NCI-H146 (cell line): ENCODE data around the gene CSAD.
"Not testable (repeated sequence)": the region's sequence is repeated elsewhere in the genome, so short reads cannot be mapped to it uniquely, and the experiment has no call there.

Experiments used
- DNase-seq: peaks from one replicate; lab custom pipeline; 2025; lab: John Stamatoyannopoulos, UW

Gene CSAD

DNA sequence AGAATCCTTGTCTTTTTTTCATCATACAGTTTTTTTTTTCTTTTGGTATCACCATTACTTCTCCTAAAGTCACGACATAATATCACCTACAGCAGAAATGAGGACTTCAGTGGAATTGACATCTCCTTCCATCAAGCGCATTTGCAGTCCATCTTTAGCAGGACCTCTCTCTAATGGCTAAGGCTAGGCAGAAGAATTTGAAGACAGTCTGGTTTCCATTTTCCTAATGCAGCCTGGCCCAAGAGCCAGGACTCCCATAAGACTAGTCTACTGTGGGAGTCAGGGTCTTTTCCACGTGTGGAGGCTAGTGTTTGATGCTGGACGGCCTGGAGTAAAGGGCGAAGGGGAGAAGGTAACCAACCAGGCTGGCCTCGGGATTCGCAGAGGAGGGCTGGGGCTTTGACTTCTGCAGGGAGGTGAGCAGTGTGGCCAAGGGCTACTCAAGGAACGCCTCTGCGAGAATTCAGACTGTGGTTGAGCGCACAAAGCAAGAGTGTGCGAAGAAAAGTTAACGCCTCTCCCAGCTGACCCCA, 972 bp downstream of the CSAD start:
- DNase-seq: peak; percentile 65

DNA sequence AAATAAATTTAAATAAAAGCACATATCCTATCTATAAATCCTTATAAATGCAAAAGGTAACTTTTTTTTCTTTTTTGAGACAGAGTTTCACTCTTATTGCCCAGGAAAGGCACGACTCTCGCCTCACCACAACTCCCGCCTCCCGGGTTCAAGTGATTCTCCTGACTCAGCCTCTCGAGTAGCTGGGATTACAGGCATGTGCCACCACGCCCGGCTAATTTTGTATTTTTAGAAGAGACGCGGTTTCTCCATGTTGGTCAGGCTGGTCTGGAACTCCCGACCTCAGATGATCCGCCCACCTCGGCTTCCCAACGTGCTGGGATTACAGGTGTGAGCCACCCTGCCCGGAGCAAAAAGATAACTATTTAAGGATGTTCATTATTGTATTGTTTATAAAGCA, 1.9 kb downstream of the CSAD start:
- DNase-seq: not testable (repeated sequence)

DNA sequence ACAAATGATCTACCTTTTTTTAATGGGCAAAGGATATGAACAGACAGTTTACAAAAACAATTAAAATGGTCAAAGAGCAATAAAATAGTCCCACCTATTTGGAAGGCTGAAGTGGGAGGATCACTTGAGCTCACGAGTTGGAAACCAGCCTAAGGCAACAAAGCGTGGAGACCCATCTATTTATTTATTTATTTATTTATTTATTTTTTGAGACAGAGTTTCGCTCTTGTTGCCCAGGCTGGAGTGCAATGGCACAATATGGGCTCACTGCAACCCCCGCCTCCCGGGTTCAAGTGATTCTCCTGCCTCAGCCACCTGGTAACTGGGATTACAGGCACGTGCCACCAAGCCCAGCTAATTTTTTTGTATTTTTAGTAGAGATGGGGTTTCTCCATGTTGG, 3.3 kb downstream of the CSAD start:
- not testable (repeated sequence) for DNase-seq

DNA sequence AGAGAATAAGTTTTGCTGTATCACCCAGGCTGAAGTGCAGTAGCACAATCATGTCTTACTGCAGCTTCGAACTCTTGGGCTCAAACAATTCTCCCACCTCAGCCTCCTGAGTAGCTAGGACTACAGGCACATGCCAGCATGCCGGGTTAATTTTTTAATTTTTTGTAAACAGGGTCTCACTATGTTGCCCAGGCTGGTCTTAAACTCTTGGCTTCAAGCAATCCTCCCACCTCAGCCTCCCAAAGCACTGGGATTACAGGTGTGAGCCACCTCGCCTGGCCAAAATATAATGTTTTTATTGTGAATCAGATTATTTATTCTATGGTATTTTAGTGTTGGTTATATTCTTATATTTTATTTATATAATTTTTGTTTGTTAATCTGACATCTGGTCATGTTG, 4.0 kb downstream of the CSAD start:
- DNase-seq: no peak

DNA sequence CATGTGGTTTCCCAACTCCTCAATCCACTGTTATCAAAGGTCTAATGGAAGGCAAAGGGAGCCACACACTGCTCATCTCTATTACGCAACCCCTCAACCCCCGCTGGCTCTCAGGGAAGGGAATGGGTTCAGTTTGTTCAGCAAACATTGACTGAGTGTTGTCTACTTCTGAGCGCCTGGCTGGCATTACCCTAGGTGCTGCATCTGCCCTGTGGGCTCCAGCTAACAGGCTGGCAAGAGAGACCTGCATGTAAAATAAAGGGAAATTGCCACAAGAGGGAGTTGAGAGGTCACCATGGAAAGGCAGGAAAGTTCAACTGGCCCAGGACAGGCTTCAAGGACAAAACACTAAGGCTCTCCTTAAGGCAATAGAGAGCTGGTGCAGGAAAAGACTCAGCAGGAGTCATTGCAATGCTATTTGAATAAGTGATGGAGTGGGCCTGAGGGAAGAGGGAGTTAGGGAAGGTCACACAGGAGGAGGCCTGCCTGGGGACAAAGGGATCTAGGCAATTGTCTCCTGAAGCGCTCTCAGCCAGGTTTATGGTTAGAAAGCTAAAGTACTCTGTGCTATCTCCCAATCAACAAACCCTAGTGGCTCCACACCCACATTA, 5.7 kb downstream of the CSAD start:
- peak; percentile 96 for DNase-seq

DNA sequence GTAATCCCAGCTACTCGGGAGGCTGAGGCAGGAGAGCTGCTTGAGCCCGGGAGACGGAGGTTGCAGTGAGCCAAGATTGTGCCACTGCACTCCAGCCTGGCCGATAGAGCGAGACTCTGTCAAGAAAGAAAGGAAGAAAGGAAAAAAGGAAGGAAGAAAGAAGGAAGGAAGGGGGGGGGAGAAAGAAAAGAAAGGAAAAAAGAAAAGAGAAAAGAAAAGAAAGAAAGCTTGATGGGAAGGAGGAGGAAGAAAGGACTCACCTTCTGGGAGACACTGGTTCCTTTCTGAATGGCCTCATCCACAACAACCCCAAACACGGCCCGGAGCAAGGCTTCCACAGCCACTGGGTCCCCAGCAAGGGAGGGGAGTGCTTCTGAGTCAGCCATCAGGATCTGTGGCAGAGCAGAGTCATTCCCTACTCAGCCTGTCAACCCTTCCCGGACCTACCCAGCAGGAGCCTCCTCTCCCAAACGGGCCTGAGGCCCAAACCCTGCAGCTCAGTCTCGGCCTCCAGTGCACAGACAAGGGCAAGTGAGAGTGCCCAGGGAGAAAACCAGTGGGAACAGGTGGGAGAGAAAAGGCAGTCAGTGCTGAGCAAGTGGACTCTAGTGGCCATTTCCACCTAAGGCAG, 7.5 kb downstream of the CSAD start:
- no peak for DNase-seq

DNA sequence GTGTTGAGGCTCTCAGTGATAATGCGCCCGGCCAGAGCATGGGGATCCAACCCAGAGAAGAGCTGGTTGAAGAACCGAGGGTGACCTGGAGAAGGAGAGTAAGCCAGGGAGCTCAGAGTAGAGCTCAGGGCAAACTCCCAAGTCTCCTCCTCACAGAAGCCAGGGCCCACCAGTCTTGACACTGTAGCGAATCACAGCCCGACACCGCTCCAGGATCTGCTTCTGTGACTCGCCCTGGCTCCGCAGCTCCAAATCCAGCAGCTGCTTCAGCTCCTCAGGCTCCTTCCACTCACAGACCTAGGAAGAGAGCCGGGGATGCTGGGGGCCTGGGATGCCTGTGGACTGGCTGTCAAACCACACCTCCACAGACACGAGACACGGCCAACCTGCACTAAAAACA, 8.4 kb downstream of the CSAD start:
- no peak for DNase-seq

DNA sequence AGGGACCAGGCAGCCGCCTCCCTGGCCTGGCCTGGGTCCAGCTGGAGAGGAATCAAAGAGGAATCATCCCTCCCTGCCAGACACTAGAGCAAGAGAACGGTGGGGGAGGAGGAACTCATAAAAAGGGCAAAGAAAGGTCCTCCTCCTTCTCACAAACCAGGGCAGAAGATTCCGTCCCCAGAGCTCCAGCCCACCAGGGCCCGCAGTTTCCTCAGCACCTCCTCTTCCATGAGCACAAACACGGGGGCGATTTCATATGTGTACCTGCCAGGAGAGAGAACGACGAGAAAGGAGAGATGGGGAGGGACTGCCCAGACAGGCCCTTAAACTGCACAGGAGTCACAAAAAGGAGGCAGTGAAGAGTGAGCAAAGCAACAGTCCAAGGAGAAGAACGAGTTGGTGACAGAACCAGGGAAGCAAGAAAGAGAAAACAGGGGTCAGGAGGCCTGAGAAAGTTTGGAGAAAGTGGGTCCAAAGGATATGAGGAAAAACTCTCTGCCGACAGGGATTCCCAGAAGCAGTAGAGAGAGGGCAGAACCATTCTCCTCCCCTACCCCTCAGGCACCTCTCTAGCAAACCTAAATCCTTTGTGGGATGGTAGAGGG, 8.9 kb downstream of the CSAD start:
- no peak for DNase-seq

DNA sequence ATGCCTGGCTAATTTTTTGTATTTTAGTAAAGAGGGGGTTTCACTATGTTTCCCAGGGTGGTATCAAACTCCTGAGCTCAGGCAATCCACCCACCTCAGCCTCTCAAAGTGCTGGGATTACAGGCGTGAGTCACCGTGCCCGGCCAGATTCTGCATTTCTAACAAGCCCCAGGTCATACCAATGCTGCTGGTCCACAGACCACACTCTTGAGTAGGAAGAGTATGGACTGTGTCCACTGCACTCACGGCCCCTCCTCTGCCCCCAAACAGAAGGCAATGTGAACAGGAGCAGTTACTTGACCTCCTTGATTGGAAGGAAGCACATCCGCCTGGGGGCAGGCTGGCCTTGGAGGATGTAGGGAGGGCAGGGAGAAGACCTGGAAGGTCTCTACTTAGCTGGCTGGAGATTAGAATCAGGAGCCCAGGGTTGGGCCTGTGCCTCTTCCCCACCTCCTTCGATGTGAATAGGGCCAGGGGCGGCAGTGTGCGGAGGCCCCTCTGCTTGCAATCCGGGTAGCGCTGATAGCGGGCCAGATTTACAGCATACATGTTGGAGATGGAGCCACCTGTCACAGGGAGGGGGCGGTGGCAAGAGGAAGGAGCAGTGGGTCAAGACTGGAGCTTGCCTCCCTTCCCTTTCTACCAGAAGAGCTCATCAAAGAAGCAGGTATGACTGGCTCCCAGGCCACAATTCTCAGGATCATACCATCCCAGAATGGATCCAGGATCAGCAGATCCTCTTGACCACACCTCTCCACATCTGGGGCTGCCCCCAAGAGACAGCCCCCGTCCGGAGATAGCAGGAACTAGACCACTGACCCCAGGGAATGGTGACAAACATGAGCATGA, 9.6 kb downstream of the CSAD start:
- no peak for DNase-seq

DNA sequence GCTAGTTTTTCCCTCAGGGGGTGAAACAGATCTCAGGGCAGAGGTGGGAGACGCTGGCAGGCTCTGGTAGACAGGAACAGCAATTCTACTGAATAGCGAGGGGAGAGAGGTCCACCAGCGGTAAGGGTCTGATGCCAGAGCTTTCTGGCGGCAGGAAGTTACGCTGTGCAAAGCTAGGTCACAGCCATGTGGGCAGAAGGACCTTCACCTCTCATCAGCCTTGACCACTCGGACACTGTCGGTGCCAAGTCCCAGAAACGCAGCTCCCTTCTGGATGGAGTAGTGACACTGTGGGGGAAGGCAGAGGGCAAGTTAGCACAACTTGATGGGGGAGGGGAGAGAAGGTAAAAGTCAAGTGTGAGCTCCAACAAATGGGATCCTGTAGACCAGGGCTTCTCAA, 10.5 kb downstream of the CSAD start:
- no peak for DNase-seq

DNA sequence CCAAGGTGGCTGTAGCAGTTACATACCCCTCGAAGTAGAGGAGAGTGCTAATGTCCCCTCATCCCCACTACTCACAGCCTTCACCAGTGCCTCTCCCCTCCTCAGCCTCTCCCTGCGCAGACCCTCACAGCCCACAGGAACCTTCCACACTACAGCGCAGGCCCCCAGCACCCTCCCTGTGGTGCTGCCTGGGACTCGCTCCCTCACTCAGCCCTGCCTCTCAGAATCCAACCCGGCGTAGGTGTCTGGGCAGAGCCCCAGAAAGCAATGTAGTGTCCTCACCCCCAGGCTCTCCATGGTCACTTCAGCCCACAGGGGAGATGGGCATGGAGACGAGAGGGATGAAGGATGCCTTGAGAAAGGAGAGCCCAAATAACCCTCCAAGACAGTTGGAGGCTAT, 11.1 kb downstream of the CSAD start:
- no peak for DNase-seq

DNA sequence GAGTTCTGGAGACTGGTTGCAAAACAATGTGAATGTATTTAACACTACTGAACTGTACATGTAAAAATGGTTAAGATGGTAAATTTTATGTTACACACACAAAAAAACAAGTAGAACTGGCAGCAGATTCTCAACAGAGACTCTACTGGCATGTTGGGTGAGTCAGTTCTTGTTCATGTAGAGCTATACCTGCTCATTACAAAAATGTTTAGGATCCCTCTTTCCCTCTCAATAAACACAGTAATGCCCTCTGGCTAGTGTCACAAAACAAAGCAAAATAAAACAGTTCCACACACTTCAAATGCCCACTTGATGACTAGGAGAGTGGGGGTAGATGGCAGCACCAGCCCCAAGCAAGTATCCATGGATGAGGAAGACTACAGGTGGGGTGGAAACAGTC, 13.9 kb downstream of the CSAD start:
- no peak for DNase-seq

DNA sequence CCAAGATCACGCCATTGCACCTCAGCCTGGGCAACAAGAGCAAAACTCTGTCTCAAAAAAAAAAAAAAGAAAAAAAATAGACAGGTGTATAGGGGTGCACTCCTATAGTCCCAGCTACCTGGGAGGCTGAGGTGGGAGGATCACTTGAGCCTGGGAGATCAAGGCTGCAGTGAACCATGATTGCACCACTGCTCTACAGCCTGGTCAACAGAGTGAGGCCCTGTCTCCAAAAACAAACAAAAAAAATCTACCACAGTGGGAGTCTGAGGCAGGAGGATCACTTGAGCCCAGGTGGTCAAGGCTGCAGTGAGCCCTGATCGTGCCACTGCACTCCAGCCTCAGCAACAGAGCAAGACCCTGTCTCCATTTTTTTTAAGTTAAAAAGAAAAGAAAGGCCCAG, 17.7 kb downstream of the CSAD start:
- DNase-seq: not testable (repeated sequence)

DNA sequence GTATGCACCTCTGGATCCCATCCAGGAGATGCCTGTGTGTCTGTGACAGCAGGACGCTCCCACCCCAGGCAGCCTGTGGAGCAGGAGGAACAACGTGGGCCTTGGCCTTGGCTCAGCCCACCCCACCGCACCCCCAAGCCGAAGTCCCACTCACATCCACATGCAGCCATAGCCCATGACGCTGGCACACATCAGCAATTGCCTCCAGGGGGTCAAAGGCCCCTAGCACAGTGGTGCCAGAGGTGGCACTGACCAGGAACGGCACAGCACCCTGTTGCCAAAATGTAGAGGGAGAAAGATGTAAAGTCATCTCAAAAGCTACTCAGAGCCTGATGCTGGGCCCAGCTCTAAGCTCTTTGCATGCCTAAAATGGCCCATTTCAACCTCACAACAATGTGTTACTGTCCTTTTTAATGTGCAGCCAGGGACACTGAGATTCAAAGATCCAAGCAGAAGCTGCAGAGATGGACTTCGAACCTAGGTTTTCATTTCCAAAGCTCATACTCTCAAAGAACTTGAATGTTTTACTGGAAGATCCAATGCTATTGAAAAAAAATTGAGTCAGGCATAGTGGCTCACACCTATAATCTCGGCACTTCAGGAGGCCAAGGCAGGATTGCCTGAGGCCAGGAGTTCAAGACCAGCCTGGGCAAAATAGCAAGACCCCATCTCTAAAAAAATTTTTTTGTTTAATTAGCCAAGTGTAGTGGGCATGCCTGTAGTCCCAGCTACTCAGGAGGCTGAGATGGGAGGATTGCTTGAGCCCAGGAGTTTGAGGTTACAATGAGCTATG, 19.4 kb downstream of the CSAD start:
- DNase-seq: no peak

DNA sequence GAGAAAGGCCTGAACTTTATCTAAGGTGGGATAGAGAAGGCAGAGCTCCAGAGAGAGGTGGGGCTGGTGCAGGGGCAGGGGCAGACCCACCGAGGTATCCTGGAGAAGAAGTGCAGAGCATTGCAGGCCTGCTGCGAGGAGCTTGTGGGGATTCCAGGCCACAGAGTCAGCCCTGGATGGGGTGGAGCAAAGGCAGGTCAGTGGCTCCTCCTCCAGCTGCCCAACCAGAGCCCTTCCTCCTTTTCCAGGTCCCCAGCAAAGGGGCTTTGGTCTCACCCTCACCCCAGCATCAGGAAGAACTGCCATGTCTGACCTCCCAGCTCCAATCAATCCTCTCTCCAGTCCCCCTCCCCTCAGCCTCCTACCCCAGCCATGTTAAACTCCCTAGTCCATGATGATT, 20.1 kb downstream of the CSAD start:
- no peak for DNase-seq

DNA sequence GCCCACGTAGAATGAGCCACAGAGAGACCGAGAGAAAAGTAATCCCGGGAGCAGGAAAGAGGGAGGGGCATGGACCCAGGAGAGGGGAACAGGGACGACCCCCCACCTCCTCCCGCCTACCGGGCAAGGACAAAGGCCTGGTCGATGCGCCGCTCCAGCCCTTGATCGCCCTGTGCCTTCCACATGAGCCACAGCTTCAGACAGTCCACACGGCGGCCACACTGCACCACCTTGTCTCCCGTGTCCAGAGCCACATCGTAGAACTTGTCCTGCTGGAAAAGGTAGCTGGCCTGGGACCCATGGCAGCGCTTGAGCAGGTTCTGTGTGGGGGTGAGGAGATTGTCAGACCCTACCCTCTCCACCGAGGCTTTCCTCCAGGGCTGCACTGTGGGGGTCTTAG, 20.7 kb downstream of the CSAD start:
- no peak for DNase-seq

DNA sequence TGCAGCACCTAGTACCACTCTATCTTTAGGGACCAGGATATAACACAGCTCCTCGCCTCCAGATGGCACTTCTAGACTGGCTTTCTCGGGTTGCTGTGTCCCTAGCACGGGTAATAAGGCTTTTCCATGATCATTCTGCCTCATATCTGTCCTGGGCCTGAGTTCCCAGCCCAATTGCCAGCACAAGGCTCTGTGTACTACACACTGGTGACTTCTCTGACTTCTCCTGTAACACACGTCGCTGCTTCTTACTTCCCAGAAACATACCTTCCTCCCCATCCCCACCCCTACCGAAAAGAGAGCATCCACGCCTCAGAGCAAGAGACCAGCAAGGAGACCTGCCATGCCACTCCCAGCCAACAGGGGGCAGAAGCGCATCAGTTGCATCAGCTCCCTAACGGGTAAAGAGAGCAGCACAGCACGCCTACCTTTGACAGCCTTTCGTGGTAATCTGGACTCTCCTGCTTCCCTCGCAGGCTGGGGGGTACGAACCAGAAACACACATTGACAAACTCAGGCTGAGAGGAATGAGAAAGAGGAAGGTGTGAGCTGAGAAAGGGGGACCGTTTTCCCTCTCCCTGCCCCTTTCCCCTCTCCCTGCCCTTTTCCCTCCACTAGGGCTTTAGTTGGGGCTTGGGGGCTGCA, 21.4 kb downstream of the CSAD start:
- DNase-seq: peak; percentile 82

DNA sequence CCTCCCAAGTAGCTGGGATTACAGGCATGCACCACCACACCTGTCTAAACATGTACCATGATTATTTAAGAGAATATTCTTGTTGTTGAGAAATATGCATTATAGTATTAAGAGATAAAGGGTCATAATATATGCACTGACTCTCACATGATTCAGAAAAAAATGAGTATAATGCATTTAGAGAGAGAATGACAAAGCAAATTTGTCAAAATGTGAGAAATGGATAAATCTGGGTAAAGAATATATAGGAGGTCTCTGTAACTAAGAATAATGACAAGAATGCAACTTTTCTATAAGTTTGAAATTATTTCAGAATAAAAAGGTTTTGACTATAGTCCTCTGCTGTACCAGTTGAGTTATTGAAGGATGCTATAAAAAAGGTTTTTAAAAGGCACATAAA, 28.3 kb downstream of the CSAD start:
- no peak for DNase-seq

DNA sequence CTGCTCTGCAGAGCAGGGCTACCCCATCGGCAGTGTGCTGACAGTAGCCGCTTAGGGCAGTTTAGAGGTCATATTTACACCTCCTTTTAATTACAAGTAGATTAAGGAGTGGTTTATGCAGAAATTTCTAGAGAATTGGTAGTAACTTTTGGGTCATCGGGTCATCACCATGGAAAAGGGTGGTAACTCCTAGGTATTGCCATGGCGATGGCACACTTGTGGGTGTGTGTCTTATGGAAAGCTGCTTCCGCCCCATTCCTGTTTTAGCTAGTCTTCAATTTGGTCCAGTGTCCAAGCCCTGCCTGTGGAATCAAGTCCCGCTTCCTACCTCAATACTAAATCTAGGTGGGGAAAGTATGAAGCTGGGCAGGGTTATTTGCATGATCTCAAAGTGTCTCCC, 29.7 kb downstream of the CSAD start:
- DNase-seq: no peak

DNA sequence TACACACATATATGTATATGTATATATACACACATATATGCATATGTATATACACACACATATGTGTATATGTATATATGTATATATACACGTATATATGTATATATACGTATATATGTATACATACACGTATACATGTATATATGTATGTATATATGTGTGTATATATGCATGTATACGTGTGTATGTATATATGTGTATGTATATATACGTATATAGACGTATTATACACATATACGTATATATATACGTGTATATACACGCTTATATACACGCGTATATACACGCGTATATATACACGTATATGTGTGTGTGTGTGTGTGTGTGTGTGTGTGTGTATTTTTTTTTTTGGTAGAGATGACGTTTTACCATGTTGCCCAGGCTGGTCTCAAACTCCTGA, 33.1 kb downstream of the CSAD start:
- no peak for DNase-seq

DNA sequence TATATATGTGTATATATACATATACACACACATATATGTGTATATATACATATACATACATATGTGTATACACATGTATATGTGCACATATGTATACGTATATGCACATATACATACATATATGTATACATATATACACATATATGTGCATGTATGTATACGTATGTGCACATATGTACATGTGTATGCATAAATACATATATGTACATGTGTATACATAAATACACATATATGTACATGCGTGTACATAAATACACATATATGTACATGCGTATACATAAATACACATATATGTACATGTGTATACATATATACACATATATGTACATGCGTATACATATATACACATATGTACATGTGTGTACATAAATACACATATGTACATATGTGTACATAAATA, 33.5 kb downstream of the CSAD start:
- DNase-seq: no peak
